ENCODE measurements around the gene CDHR2.

Gene CDHR2

GRCh38 chr5:176525677-176526076 lies 23.5 kb upstream of the CDHR2 start:
- Histone ChIP-seq H3K27me3 (replicated peaks; ENCODE audit: insufficient read depth, low read length) (no peaks in the 10 kb centered on the region), H3K4me1 (ENCODE audit: low read length) (no peaks in the 10 kb centered on the region), H3K4me3 (ENCODE audit: low read length) (no peak overlapping the region), H3K36me3 (replicated peaks; ENCODE audit: insufficient read depth, low read length) (no peaks in the 10 kb centered on the region), H3K4me2 (ENCODE audit: low read depth, low read length) (no peak overlapping the region), H2AFZ (ENCODE audit: low read length) (no peak overlapping the region), H3K27ac (ENCODE audit: low read length) (no peak overlapping the region), H4K20me1 (ENCODE audit: insufficient read depth, low read length) (no peaks in the 10 kb centered on the region), H3F3A (ENCODE audit: insufficient read depth, low read length) (no peaks in the 10 kb centered on the region), H3K9ac (ENCODE audit: low read length) (no peak overlapping the region), H3K79me2 (ENCODE audit: low read length) (no peaks in the 10 kb centered on the region), H3K9me3 (replicated peaks; ENCODE audit: insufficient read depth, low read length) (no peaks in the 10 kb centered on the region), H3K9me2 (replicated peaks; ENCODE audit: insufficient read depth, low read length) (no peaks in the 10 kb centered on the region)
- no peak for DNase-seq
- TF ChIP-seq EZH2phosphoT487 (IDR thresholded peaks at IDR 0.05; ENCODE audit: low read length): no peak
- TF ChIP-seq EZH2 (optimal IDR thresholded peaks at IDR 0.05; ENCODE audit: low read depth, low read length): no peak
- TF ChIP-seq CTCF (IDR thresholded peaks at IDR 0.05; ENCODE audit: low read length): no peak

- H3K36me3 ChIP-seq (replicated peaks; ENCODE audit: insufficient read depth, low read length): no peaks in the 10 kb centered on the region
- no peak overlapping the region for H3K4me2 ChIP-seq (ENCODE audit: low read depth, low read length)
- no peaks in the 10 kb centered on the region for H3K4me1 ChIP-seq (ENCODE audit: low read length)
- H2AFZ ChIP-seq (ENCODE audit: low read length): no peak overlapping the region
- no peak for TF ChIP-seq CTCF (IDR thresholded peaks at IDR 0.05; ENCODE audit: low read length)
- TF ChIP-seq EZH2 (optimal IDR thresholded peaks at IDR 0.05; ENCODE audit: low read depth, low read length): no peak
- no peak for TF ChIP-seq EZH2phosphoT487 (IDR thresholded peaks at IDR 0.05; ENCODE audit: low read length)
- no peak overlapping the region for H3K4me3 ChIP-seq (ENCODE audit: low read length)
- no peak for DNase-seq
- H3K9ac ChIP-seq (ENCODE audit: low read length): no peak overlapping the region
- H4K20me1 ChIP-seq (ENCODE audit: insufficient read depth, low read length): no peaks in the 10 kb centered on the region
- H3K9me2 ChIP-seq (replicated peaks; ENCODE audit: insufficient read depth, low read length): no peaks in the 10 kb centered on the region
- no peaks in the 10 kb centered on the region for H3K79me2 ChIP-seq (ENCODE audit: low read length)
- H3K27ac ChIP-seq (ENCODE audit: low read length): no peak overlapping the region
- H3K27me3 ChIP-seq (replicated peaks; ENCODE audit: insufficient read depth, low read length): no peaks in the 10 kb centered on the region
- H3K9me3 ChIP-seq (replicated peaks; ENCODE audit: insufficient read depth, low read length): no peaks in the 10 kb centered on the region
- H3F3A ChIP-seq (ENCODE audit: insufficient read depth, low read length): no peaks in the 10 kb centered on the region
Measured at GRCh38 chr5:176526462-176526861, 22.7 kb upstream of the CDHR2 start.

GRCh38 chr5:176527246-176528222 lies 21.6 kb upstream of the CDHR2 start:
- H3K9ac ChIP-seq (ENCODE audit: low read length): no peak overlapping the region
- no peaks in the 10 kb centered on the region for H3K36me3 ChIP-seq (replicated peaks; ENCODE audit: insufficient read depth, low read length)
- no peak overlapping the region for H2AFZ ChIP-seq (ENCODE audit: low read length)
- no peaks in the 10 kb centered on the region for H3K9me3 ChIP-seq (replicated peaks; ENCODE audit: insufficient read depth, low read length)
- no peaks in the 10 kb centered on the region for H3K27me3 ChIP-seq (replicated peaks; ENCODE audit: insufficient read depth, low read length)
- no peak overlapping the region for H3K4me3 ChIP-seq (ENCODE audit: low read length)
- H3F3A ChIP-seq (ENCODE audit: insufficient read depth, low read length): no peaks in the 10 kb centered on the region
- no peak for DNase-seq
- no peak overlapping the region for H3K27ac ChIP-seq (ENCODE audit: low read length)
- TF ChIP-seq EZH2 (optimal IDR thresholded peaks at IDR 0.05; ENCODE audit: low read depth, low read length) (no peak), EZH2phosphoT487 (IDR thresholded peaks at IDR 0.05; ENCODE audit: low read length) (no peak), CTCF (IDR thresholded peaks at IDR 0.05; ENCODE audit: low read length) (no peak)
- no peaks in the 10 kb centered on the region for H3K9me2 ChIP-seq (replicated peaks; ENCODE audit: insufficient read depth, low read length)
- no peaks in the 10 kb centered on the region for H3K4me1 ChIP-seq (ENCODE audit: low read length)
- H3K4me2 ChIP-seq (ENCODE audit: low read depth, low read length): no peak overlapping the region
- no peaks in the 10 kb centered on the region for H3K79me2 ChIP-seq (ENCODE audit: low read length)
- no peaks in the 10 kb centered on the region for H4K20me1 ChIP-seq (ENCODE audit: insufficient read depth, low read length)

Measured in MM.1S (cell line).